NCI-H1694 (cell line): ENCODE measurements around the gene RAB3IL1.

Experiments
- DNase-seq: peaks from one replicate; lab custom pipeline; 2025; lab: John Stamatoyannopoulos, UW

The RAB3IL1 gene

GRCh38 chr11:61919705-61920631, 2.6 kb upstream of the RAB3IL1 start:
- no peak for DNase-seq

GRCh38 chr11:61918938-61919704, 1.8 kb upstream of the RAB3IL1 start:
- DNase-seq: no peak

GRCh38 chr11:61918251-61918937, 1.0 kb upstream of the RAB3IL1 start:
- no peak for DNase-seq

GRCh38 chr11:61916737-61917333, 531 bp downstream of the RAB3IL1 start:
- DNase-seq: no peak

GRCh38 chr11:61914471-61915171, 2.7 kb downstream of the RAB3IL1 start:
- DNase-seq: no peak

GRCh38 chr11:61913699-61914395, 3.5 kb downstream of the RAB3IL1 start:
- no peak for DNase-seq

GRCh38 chr11:61912991-61913698, 4.2 kb downstream of the RAB3IL1 start:
- DNase-seq: no peak

- DNase-seq: no peak
These were observed 4.9 kb downstream of the RAB3IL1 start for GRCh38 chr11:61912530-61912898.

GRCh38 chr11:61911701-61912529, 5.5 kb downstream of the RAB3IL1 start:
- DNase-seq: no peak

- no peak for DNase-seq
These were observed 6.2 kb downstream of the RAB3IL1 start for GRCh38 chr11:61911128-61911700.

- DNase-seq: no peak
These were observed 6.9 kb downstream of the RAB3IL1 start for GRCh38 chr11:61910187-61911127.

- DNase-seq: no peak
These were observed 8.5 kb downstream of the RAB3IL1 start for GRCh38 chr11:61908730-61909316.

GRCh38 chr11:61907871-61908729, 9.3 kb downstream of the RAB3IL1 start:
- DNase-seq: no peak

GRCh38 chr11:61907282-61907681, 10.1 kb downstream of the RAB3IL1 start:
- no peak for DNase-seq

- no peak for DNase-seq
These were observed 10.8 kb downstream of the RAB3IL1 start for GRCh38 chr11:61906522-61906909.

- DNase-seq: no peak
These were observed 11.4 kb downstream of the RAB3IL1 start for GRCh38 chr11:61905801-61906521.
